ENCODE measurements around the gene TAGAP.

The TAGAP gene

GRCh38 chr6:159044899-159045727 lies at the start of gene TAGAP:
TAGAP (minus strand) TSS chr6:159044991; CDS start chr6:159044146, 845 bp downstream.
- DNase-seq (ENCODE audit: low read depth): peak; percentile 86

- no peak for DNase-seq (ENCODE audit: low read depth)
These were observed 49.0 kb upstream of the TAGAP start for GRCh38 chr6:159093609-159094443.

GRCh38 chr6:159092631-159093030 lies 47.8 kb upstream of the TAGAP start:
- no peak for DNase-seq (ENCODE audit: low read depth)

GRCh38 chr6:159090530-159091480 lies 46.0 kb upstream of the TAGAP start:
- DNase-seq (ENCODE audit: low read depth): no peak

GRCh38 chr6:159089909-159090308 lies 45.1 kb upstream of the TAGAP start:
- DNase-seq (ENCODE audit: low read depth): no peak

GRCh38 chr6:159089443-159089842 lies 44.7 kb upstream of the TAGAP start:
- no peak for DNase-seq (ENCODE audit: low read depth)

GRCh38 chr6:159086033-159086618 lies 41.3 kb upstream of the TAGAP start:
- no peak for DNase-seq (ENCODE audit: low read depth)

- no peak for DNase-seq (ENCODE audit: low read depth)
These were observed 40.7 kb upstream of the TAGAP start for GRCh38 chr6:159085396-159085895.

GRCh38 chr6:159084493-159085091 lies 39.8 kb upstream of the TAGAP start:
- DNase-seq (ENCODE audit: low read depth): no peak

GRCh38 chr6:159083146-159083545 lies 38.4 kb upstream of the TAGAP start:
- no peak for DNase-seq (ENCODE audit: low read depth)

GRCh38 chr6:159082039-159082815 lies 37.4 kb upstream of the TAGAP start:
- DNase-seq (ENCODE audit: low read depth): no peak

GRCh38 chr6:159080217-159080976 lies 35.6 kb upstream of the TAGAP start:
- DNase-seq (ENCODE audit: low read depth): no peak

GRCh38 chr6:159079367-159079766 lies 34.6 kb upstream of the TAGAP start:
- DNase-seq (ENCODE audit: low read depth): no peak

- no peak for DNase-seq (ENCODE audit: low read depth)
These were observed 32.3 kb upstream of the TAGAP start for GRCh38 chr6:159077123-159077522.

- DNase-seq (ENCODE audit: low read depth): no peak
These were observed 30.9 kb upstream of the TAGAP start for GRCh38 chr6:159075506-159076228.

GRCh38 chr6:159074876-159075275 lies 30.1 kb upstream of the TAGAP start:
- DNase-seq (ENCODE audit: low read depth): no peak

- no peak for DNase-seq (ENCODE audit: low read depth)
These were observed 29.4 kb upstream of the TAGAP start for GRCh38 chr6:159074120-159074684.
